Measurements from ENCODE around the gene RAB43. TPM values are rescaled to one million over a fixed set of nuclear protein-coding genes. Genes with fewer than 3 reads are reported as not detected.

The RAB43 gene
- total RNA-seq, 2 donors from 2014 or later, result 33.3 to 42.6 TPM

- Histone ChIP-seq H3K4me3 (no peak overlapping the region), H3K36me3 (no peaks in the 10 kb centered on the region), H3K9me3 (no peaks in the 10 kb centered on the region), H3K27ac (no peak overlapping the region), H3K9ac (ENCODE audit: low read depth in 2 of 2, low read length in 2 of 2) (no peak overlapping the region), H3K27me3 (no peaks in the 10 kb centered on the region), H3K4me1 (no peaks in the 10 kb centered on the region)
- no peak for TF ChIP-seq CTCF (IDR thresholded peaks at IDR 0.05)
- intact Hi-C loops (cut with DNase I), result loop anchor here (10.0 kb wide), 2 partner anchors 60 to 110 kb away; no protein-coding TSS in a partner anchor
- DNase-seq, result no peak
Measured at GRCh38 chr3:129085165-129085715, 36.4 kb downstream of the RAB43 start.

GRCh38 chr3:129084501-129084900, 37.1 kb downstream of the RAB43 start:
- no peak for DNase-seq
- Histone ChIP-seq H3K9me3 (no peaks in the 10 kb centered on the region), H3K36me3 (no peaks in the 10 kb centered on the region), H3K27me3 (no peaks in the 10 kb centered on the region), H3K4me1 (no peaks in the 10 kb centered on the region), H3K4me3 (no peak overlapping the region), H3K9ac (ENCODE audit: low read depth in 2 of 2, low read length in 2 of 2) (no peak overlapping the region), H3K27ac (no peak overlapping the region)
- intact Hi-C loops (cut with DNase I), result loop anchor here (10.0 kb wide), 2 partner anchors 60 to 110 kb away; no protein-coding TSS in a partner anchor
- TF ChIP-seq CTCF (IDR thresholded peaks at IDR 0.05), result no peak

GRCh38 chr3:129082026-129082425, 39.6 kb downstream of the RAB43 start:
- no peaks in the 10 kb centered on the region for H3K9me3 ChIP-seq
- H3K4me3 ChIP-seq, result no peak overlapping the region
- no peaks in the 10 kb centered on the region for H3K36me3 ChIP-seq
- TF ChIP-seq CTCF (IDR thresholded peaks at IDR 0.05), result no peak
- H3K4me1 ChIP-seq, result no peaks in the 10 kb centered on the region
- intact Hi-C loops (cut with DNase I), result loop anchor here (10.0 kb wide), 2 partner anchors 57 to 107 kb away; no protein-coding TSS in a partner anchor
- DNase-seq, result no peak
- no peaks in the 10 kb centered on the region for H3K27me3 ChIP-seq
- no peak overlapping the region for H3K27ac ChIP-seq
- no peak overlapping the region for H3K9ac ChIP-seq (ENCODE audit: low read depth in 2 of 2, low read length in 2 of 2)

- Histone ChIP-seq H3K4me3 (no peak overlapping the region), H3K9me3 (no peaks in the 10 kb centered on the region), H3K4me1 (no peaks in the 10 kb centered on the region), H3K9ac (ENCODE audit: low read depth in 2 of 2, low read length in 2 of 2) (no peak overlapping the region), H3K36me3 (no peaks in the 10 kb centered on the region), H3K27me3 (no peaks in the 10 kb centered on the region), H3K27ac (no peak overlapping the region)
- intact Hi-C loops (cut with DNase I), result loop anchor here (10.0 kb wide), 2 partner anchors 57 to 107 kb away; no protein-coding TSS in a partner anchor
- DNase-seq, result no peak
- TF ChIP-seq CTCF (IDR thresholded peaks at IDR 0.05), result no peak
Measured at GRCh38 chr3:129081503-129081902, 40.1 kb downstream of the RAB43 start.

- Histone ChIP-seq H3K27me3 (no peaks in the 10 kb centered on the region), H3K9me3 (no peaks in the 10 kb centered on the region), H3K4me1 (no peaks in the 10 kb centered on the region), H3K4me3 (no peak overlapping the region), H3K9ac (ENCODE audit: low read depth in 2 of 2, low read length in 2 of 2) (no peak overlapping the region), H3K36me3 (no peaks in the 10 kb centered on the region), H3K27ac (no peak overlapping the region)
- intact Hi-C loops (cut with DNase I), result no loop called here
- TF ChIP-seq CTCF (IDR thresholded peaks at IDR 0.05), result no peak
- no peak for DNase-seq
Measured at GRCh38 chr3:129078510-129078909, 43.1 kb downstream of the RAB43 start.
